Mesenchymal stem cell (in vitro differentiated cells and primary cell): ENCODE results near the gene TM4SF4.
A peak's percentile ranks its signal among the peaks of the same experiment; 100 is the strongest.

ENCODE experiments used
- DNase-seq: peaks from one replicate; pipeline ENCODE4 v3.0.0-alpha.2; 2013
- H2AFZ ChIP-seq: one replicate; pipeline ENCODE4 v1.6.1; 2013; ENCODE audit warnings: low read depth, mild to moderate bottlenecking, control low read depth, inconsistent platforms, low read length, moderate library complexity
- H2AK5ac ChIP-seq: 2 replicates; pipeline ENCODE4 v1.6.1; 2013; ENCODE audit warnings: low read length, moderate library complexity, mild to moderate bottlenecking, inconsistent platforms; ENCODE audit not compliant: severe bottlenecking
- H2BK120ac ChIP-seq: one replicate; pipeline ENCODE4 v1.6.1; 2013; ENCODE audit warnings: low read depth, mild to moderate bottlenecking, inconsistent platforms, low read length, moderate library complexity
- H2BK12ac ChIP-seq, 2 experiments: one replicate each; pipeline ENCODE4 v1.6.1; 2013; ENCODE audit warnings: inconsistent platforms in 2 of 2, low read length in 2 of 2, mild to moderate bottlenecking in 2 of 2, moderate library complexity in 2 of 2, control low read depth in 1 of 2
- H2BK15ac ChIP-seq: one replicate; pipeline ENCODE4 v1.6.1; 2013; ENCODE audit warnings: mild to moderate bottlenecking, low read depth, inconsistent platforms; ENCODE audit not compliant: poor library complexity, severe bottlenecking
- H2BK5ac ChIP-seq: 2 replicates; pipeline ENCODE4 v1.6.1; 2013; ENCODE audit warnings: low read depth, mild to moderate bottlenecking, low read length, control low read depth, inconsistent platforms; ENCODE audit not compliant: poor library complexity, severe bottlenecking
- H3K14ac ChIP-seq, 2 experiments: one replicate each; pipeline ENCODE4 v1.6.1; 2013; ENCODE audit warnings: inconsistent platforms in 2 of 2, low read length in 2 of 2, control low read depth in 1 of 2, mild to moderate bottlenecking in 1 of 2, moderate library complexity in 1 of 2
- H3K18ac ChIP-seq, 2 experiments: one replicate each; pipeline ENCODE4 v1.6.1; 2013; ENCODE audit warnings: inconsistent platforms in 2 of 2, low read length in 2 of 2, control low read depth in 1 of 2, low read depth in 1 of 2, mild to moderate bottlenecking in 1 of 2
- H3K23ac ChIP-seq, 2 experiments: one replicate each; pipeline ENCODE4 v1.6.1; 2013; ENCODE audit warnings: inconsistent platforms in 2 of 2, low read length in 2 of 2, mild to moderate bottlenecking in 2 of 2, moderate library complexity in 2 of 2, control low read depth in 1 of 2
- H3K27ac ChIP-seq: 2 replicates; pipeline ENCODE4 v1.5.1; 2013; ENCODE audit warnings: mild to moderate bottlenecking, moderate library complexity, low read length, control low read depth, inconsistent platforms; ENCODE audit not compliant: poor library complexity, severe bottlenecking
- H3K27me3 ChIP-seq, 2 experiments: 2 replicates each; pipeline versions ENCODE4 v1.6.1 to v1.7.0; 2013; ENCODE audit warnings: low read length in 2 of 2, mild to moderate bottlenecking in 2 of 2, moderate library complexity in 2 of 2, control low read depth in 1 of 2, inconsistent platforms in 1 of 2; ENCODE audit not compliant: control insufficient read depth in 1 of 2, insufficient read depth in 1 of 2
- H3K36me3 ChIP-seq, 2 experiments: 2 replicates each; pipeline versions ENCODE4 v1.6.1 to v1.7.0; 2013; ENCODE audit warnings: low read length in 2 of 2, control low read depth in 1 of 2, inconsistent platforms in 1 of 2, low read depth in 1 of 2, mild to moderate bottlenecking in 1 of 2; ENCODE audit not compliant: insufficient read depth in 2 of 2, control insufficient read depth in 1 of 2
- H3K4ac ChIP-seq, 2 experiments: one replicate each; pipeline ENCODE4 v1.6.1; 2013; ENCODE audit warnings: inconsistent platforms in 2 of 2, low read length in 2 of 2, mild to moderate bottlenecking in 2 of 2, moderate library complexity in 2 of 2, control low read depth in 1 of 2, low read depth in 1 of 2
- H3K4me1 ChIP-seq: 2 replicates; pipeline ENCODE4 v1.6.1; 2013; ENCODE audit warnings: low read depth, low read length, control low read depth; ENCODE audit not compliant: control insufficient read depth, insufficient read depth
- H3K4me2 ChIP-seq: 2 replicates; pipeline ENCODE4 v1.6.1; 2013; ENCODE audit warnings: low read length, mild to moderate bottlenecking, inconsistent platforms; ENCODE audit not compliant: poor library complexity, severe bottlenecking
- H3K4me3 ChIP-seq, 2 experiments: 2 replicates each; pipeline versions ENCODE4 v1.5.1 to v1.7.0; 2013; ENCODE audit warnings: low read length in 2 of 2, mild to moderate bottlenecking in 2 of 2, control low read depth in 1 of 2, low read depth in 1 of 2; ENCODE audit not compliant: insufficient read depth in 1 of 2
- H3K79me1 ChIP-seq: replicated peaks from 2 replicates; pipeline ENCODE4 v1.6.1; 2013; ENCODE audit warnings: mild to moderate bottlenecking, control low read depth, low read length, inconsistent platforms; ENCODE audit not compliant: poor library complexity, severe bottlenecking
- H3K9ac ChIP-seq: 2 replicates; pipeline ENCODE4 v1.7.0; 2013; ENCODE audit warnings: mild to moderate bottlenecking, low read length, moderate library complexity
- H3K9me3 ChIP-seq: 2 replicates; pipeline ENCODE4 v1.7.0; 2013; ENCODE audit warnings: mild to moderate bottlenecking, low read length; ENCODE audit not compliant: control insufficient read depth
- H4K8ac ChIP-seq: one replicate; pipeline ENCODE4 v1.6.1; 2013; ENCODE audit warnings: inconsistent platforms, mild to moderate bottlenecking, low read length, moderate library complexity
- H4K91ac ChIP-seq: one replicate; pipeline ENCODE4 v1.6.1; 2013; ENCODE audit warnings: mild to moderate bottlenecking, low read length, inconsistent platforms
- WGBS: methylation state at CpG from one replicate; pipeline ENCODE4 v1.1.7; 2013; ENCODE audit warnings: mixed read lengths; 5-methylcytosine and 5-hydroxymethylcytosine counted together

Gene TM4SF4

DNA sequence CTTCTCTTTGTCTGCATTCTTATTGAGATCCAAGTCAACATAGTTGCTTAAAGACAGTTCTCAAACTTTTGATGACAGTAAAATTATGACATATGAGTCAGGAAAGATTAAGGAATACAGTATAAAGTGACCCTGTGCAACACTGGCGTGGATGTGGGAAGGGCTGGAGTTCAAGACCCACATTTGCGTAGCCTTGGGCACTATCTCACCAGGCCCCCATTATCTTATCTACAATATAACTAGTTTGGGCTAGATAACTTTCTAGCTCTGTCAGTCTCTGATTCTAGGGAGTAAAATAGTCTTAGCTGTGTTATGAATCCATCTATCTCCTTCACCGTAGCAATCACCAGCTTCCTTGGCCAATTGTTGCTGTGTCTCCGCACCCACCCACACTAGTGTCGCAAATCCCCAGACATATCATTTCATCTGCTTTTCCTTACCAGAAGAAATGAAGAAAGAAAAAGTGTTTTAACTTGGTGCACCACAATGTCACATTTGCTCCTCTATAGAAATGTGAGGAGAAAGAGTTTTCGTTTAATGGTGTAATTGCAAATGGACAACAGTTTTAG lies 14.9 kb upstream of the TM4SF4 start:
- Histone ChIP-seq H3K23ac (no peak overlapping the region), H3K27me3 (no peaks in the 10 kb centered on the region), H3K14ac (no peak overlapping the region), H2BK15ac (no peak overlapping the region), H3K9me3 (no peaks in the 10 kb centered on the region), H2BK12ac (no peak overlapping the region), H3K4ac (no peak overlapping the region), H4K8ac (no peak overlapping the region), H4K91ac (no peak overlapping the region), H2AK5ac (no peak overlapping the region), H3K4me2 (no peak overlapping the region), H3K4me1 (peaks cover 4% of the 10 kb centered on the region), H3K18ac (no peak overlapping the region), H3K27ac (no peak overlapping the region), H2BK120ac (no peak overlapping the region), H2AFZ (no peak overlapping the region), H3K9ac (peak overlapping the region; percentile 4), H3K79me1 (no peaks in the 10 kb centered on the region), H3K4me3 (no peak overlapping the region), H2BK5ac (no peak overlapping the region), H3K36me3 (no peaks in the 10 kb centered on the region)
- WGBS: 100% methylated on average over 1 of the region's 6 CpGs
- no peak for DNase-seq

DNA sequence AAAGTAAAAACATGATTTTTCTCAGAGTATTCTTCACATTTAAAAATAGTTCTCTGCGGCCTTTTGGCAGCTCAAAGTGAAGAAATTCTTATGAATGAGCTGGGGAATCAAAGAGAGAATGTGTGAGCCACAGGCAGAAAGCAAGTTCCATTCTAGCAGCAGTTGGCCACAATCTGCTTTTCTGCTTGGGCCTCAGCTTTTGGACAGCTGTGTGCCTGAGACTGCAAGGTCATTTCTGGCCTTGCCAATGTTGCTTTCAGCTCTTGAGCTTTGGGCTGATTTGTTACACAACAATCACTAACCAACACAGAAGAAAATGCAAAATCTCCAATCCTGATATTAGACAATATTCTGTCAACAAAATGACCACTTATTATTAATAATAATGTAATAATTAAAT lies 14.4 kb upstream of the TM4SF4 start:
- Histone ChIP-seq H4K8ac (no peak overlapping the region), H2AK5ac (no peak overlapping the region), H3K4me2 (no peak overlapping the region), H3K4me3 (no peak overlapping the region), H2AFZ (no peak overlapping the region), H4K91ac (no peak overlapping the region), H3K9ac (peak overlapping the region; percentile 4), H2BK5ac (no peak overlapping the region), H3K27ac (no peak overlapping the region), H3K27me3 (no peaks in the 10 kb centered on the region), H2BK15ac (no peak overlapping the region), H3K36me3 (peaks cover 0 to 3% of the 10 kb centered on the region in 2 experiments), H3K23ac (no peak overlapping the region), H3K14ac (no peak overlapping the region), H3K9me3 (no peaks in the 10 kb centered on the region), H3K4me1 (peaks cover 4% of the 10 kb centered on the region), H2BK120ac (no peak overlapping the region), H3K18ac (no peak overlapping the region), H2BK12ac (no peak overlapping the region), H3K79me1 (no peaks in the 10 kb centered on the region), H3K4ac (no peak overlapping the region)
- WGBS: 100% methylated on average over 1 of the region's 1 CpG
- DNase-seq: no peak

GRCh38 chr3:149462051-149462450 lies 12.4 kb upstream of the TM4SF4 start:
- no peak for DNase-seq
- WGBS: 82% methylated on average over 3 of the region's 3 CpGs
- peak overlapping the region; percentile 19 for H3K27ac ChIP-seq

DNA sequence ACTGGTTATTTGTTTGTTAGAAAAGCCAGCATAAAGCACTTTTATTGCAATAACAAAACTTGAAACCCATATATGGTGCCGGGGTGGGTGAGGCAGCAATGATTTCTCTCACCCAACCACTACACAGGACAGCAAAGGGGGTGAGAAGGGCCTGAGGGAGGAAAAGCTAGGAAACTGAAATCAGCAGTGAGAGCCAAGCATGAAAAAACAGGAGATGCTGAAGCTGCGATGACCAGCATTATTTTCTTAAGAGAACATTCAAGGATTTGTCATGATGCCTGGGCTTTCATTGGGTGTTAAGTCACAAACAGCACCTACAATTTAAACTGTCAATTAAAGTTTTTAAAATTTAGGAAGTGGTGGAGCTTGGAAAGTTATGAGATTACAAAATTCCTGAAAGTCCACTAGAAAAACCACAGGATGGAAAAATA lies 11.9 kb upstream of the TM4SF4 start:
- no peak overlapping the region for H2BK120ac ChIP-seq
- H2BK5ac ChIP-seq: no peak overlapping the region

More at GRCh38 chr3:149462051-149462450, 12.4 kb upstream of the TM4SF4 start:
- Histone ChIP-seq H2AK5ac (peak overlapping the region; percentile 87), H3K36me3 (peaks cover 0 to 4% of the 10 kb centered on the region in 2 experiments), H3K14ac (no peak overlapping the region), H4K91ac (no peak overlapping the region), H3K23ac (no peak overlapping the region), H3K9me3 (no peaks in the 10 kb centered on the region), H2BK15ac (no peak overlapping the region), H3K4me1 (peaks cover 4% of the 10 kb centered on the region), H3K18ac (no peak overlapping the region), H3K4ac (no peak overlapping the region), H3K79me1 (no peaks in the 10 kb centered on the region), H4K8ac (peak overlapping the region; percentile 49), H2BK12ac (peak overlapping the region in 1 of 2 experiments; percentile 51), H2BK5ac (no peak overlapping the region), H3K4me2 (no peak overlapping the region), H3K4me3 (no peak overlapping the region), H3K9ac (no peak overlapping the region), H3K27me3 (no peaks in the 10 kb centered on the region), H2AFZ (no peak overlapping the region), H2BK120ac (no peak overlapping the region)

More for the DNA sequence above, 11.9 kb upstream of the TM4SF4 start:
- no peak overlapping the region for H3K9ac ChIP-seq
- H2AK5ac ChIP-seq: no peak overlapping the region
- H3K18ac ChIP-seq: no peak overlapping the region
- no peak overlapping the region for H3K14ac ChIP-seq
- no peak overlapping the region for H4K91ac ChIP-seq
- no peak overlapping the region for H3K4me3 ChIP-seq
- H2BK12ac ChIP-seq: peak overlapping the region in 1 of 2 experiments; percentile 51
- H3K23ac ChIP-seq: no peak overlapping the region
- peaks cover 4% of the 10 kb centered on the region for H3K4me1 ChIP-seq
- H3K27ac ChIP-seq: peak overlapping the region; percentile 5
- H2AFZ ChIP-seq: no peak overlapping the region
- H4K8ac ChIP-seq: no peak overlapping the region
- H2BK15ac ChIP-seq: no peak overlapping the region
- H3K9me3 ChIP-seq: no peaks in the 10 kb centered on the region
- no peaks in the 10 kb centered on the region for H3K27me3 ChIP-seq
- no CpG with 5 or more reads among the region's 2 CpGs for WGBS
- H3K79me1 ChIP-seq: no peaks in the 10 kb centered on the region
- peaks cover 0 to 4% of the 10 kb centered on the region in 2 experiments for H3K36me3 ChIP-seq
- no peak overlapping the region for H3K4ac ChIP-seq
- DNase-seq: peak; percentile 39
- no peak overlapping the region for H3K4me2 ChIP-seq
